Activated B cell treated with CpG ODN at 0.5 μM for 24 hours (primary cell): ENCODE results near the gene ZNF862. TPM values are rescaled to one million over a fixed set of nuclear protein-coding genes. Genes with fewer than 3 reads are reported as not detected.

Experiments
- ATAC-seq: fragments of 200-7000 bp; cut with Tn5 transposase; one replicate; pipeline ENCODE4 v1.10.0; 2021; ENCODE audit warnings: low read depth, mild to moderate bottlenecking, moderate library complexity
- CTCF ChIA-PET: fragments of 350-600 bp; sonication (Branson Sonifier 250); formaldehyde crosslinking; loops from one replicate; lab custom pipeline; 2021; ENCODE audit warnings: antibody characterized with exemption; lab: Charles Lee
- POLR2A ChIA-PET: fragments of 350-600 bp; sonication (Branson Sonifier 250); formaldehyde crosslinking; loops from one replicate; lab custom pipeline; 2021; ENCODE audit warnings: antibody characterized with exemption; lab: Charles Lee
- DNase-seq: peaks from one replicate; pipeline ENCODE4 v3.0.0; 2022
- H3K27ac Mint-ChIP-seq: one replicate; pipeline ENCODE4 v1.8.0; 2020; ENCODE audit warnings: mixed read lengths
- H3K27me3 Mint-ChIP-seq: one replicate; pipeline ENCODE4 v1.8.0; 2021; ENCODE audit warnings: mixed read lengths
- H3K36me3 Mint-ChIP-seq: one replicate; pipeline ENCODE4 v1.8.0; 2021; ENCODE audit warnings: low read depth, mixed read lengths
- H3K4me1 Mint-ChIP-seq: one replicate; pipeline ENCODE4 v1.8.0; 2021; ENCODE audit warnings: mixed read lengths
- H3K4me3 Mint-ChIP-seq: one replicate; pipeline ENCODE4 v1.8.0; 2020; ENCODE audit warnings: mild to moderate bottlenecking, mixed read lengths
- H3K9me3 Mint-ChIP-seq: one replicate; pipeline ENCODE4 v1.8.0; 2020; ENCODE audit warnings: mixed read lengths
- intact Hi-C: fragments of 100-400 bp; cut with micrococcal nuclease; formaldehyde crosslinking; loops from one replicate; pipeline ENCODE4 v1.15.1; 2024
- total RNA-seq: library from RNA; stranded (reverse); gene quantifications from 2 replicates; pipeline ENCODE4 v1.2.3, GENCODE V29; 2022
- TF ChIP-seq, protein P1 (sequence below): fragments of 200-600 bp; IDR thresholded peaks from one replicate; pipeline ENCODE4 v1.8.0; 2022; ENCODE audit warnings: antibody characterized with exemption, mild to moderate bottlenecking

Gene ZNF862
- total RNA-seq, 1 donor from 2014 or later: 17.6 TPM

DNA sequence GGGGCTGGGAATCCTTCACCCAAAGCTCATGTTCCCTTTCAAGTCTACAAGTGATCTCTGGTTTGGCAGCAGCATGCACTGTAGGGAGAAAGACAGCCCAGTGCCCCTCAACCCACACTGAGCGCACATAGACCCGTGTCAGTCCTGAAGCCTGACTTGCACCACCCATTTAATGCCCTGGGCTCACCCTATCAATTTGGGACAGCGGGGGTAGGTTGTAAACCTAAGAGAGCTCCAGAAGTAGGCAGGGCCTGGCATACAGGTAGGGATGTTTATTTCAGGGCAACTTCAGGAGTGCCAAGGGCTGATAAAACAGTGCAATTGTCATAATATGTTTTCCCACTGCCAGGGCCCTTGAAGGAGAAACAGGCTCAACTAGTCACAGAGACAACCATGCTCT, 32.1 kb downstream of the ZNF862 start:
- ChIA-PET POLR2A (interaction anchor here (0.8 kb wide), 1 partner anchor 46 kb away, joined by 3 read pairs; no protein-coding TSS in a partner anchor), CTCF (no interaction called here)
- Mint-ChIP-seq H3K27ac (no peak overlapping the region), H3K36me3 (no peaks in the 10 kb centered on the region), H3K4me3 (no peak overlapping the region), H3K27me3 (no peaks in the 10 kb centered on the region), H3K4me1 (peaks cover 42% of the 10 kb centered on the region), H3K9me3 (no peaks in the 10 kb centered on the region)
- intact Hi-C loops: loop anchor here (5.0 to 10.0 kb wide), 3 partner anchors 445 to 1365 kb away; partner anchors contain the start of gene CHPF2
- DNase-seq (no peak), ATAC-seq (no peak)
- TF ChIP-seq, protein P1, sequence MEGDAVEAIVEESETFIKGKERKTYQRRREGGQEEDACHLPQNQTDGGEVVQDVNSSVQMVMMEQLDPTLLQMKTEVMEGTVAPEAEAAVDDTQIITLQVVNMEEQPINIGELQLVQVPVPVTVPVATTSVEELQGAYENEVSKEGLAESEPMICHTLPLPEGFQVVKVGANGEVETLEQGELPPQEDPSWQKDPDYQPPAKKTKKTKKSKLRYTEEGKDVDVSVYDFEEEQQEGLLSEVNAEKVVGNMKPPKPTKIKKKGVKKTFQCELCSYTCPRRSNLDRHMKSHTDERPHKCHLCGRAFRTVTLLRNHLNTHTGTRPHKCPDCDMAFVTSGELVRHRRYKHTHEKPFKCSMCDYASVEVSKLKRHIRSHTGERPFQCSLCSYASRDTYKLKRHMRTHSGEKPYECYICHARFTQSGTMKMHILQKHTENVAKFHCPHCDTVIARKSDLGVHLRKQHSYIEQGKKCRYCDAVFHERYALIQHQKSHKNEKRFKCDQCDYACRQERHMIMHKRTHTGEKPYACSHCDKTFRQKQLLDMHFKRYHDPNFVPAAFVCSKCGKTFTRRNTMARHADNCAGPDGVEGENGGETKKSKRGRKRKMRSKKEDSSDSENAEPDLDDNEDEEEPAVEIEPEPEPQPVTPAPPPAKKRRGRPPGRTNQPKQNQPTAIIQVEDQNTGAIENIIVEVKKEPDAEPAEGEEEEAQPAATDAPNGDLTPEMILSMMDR: no peak

DNA sequence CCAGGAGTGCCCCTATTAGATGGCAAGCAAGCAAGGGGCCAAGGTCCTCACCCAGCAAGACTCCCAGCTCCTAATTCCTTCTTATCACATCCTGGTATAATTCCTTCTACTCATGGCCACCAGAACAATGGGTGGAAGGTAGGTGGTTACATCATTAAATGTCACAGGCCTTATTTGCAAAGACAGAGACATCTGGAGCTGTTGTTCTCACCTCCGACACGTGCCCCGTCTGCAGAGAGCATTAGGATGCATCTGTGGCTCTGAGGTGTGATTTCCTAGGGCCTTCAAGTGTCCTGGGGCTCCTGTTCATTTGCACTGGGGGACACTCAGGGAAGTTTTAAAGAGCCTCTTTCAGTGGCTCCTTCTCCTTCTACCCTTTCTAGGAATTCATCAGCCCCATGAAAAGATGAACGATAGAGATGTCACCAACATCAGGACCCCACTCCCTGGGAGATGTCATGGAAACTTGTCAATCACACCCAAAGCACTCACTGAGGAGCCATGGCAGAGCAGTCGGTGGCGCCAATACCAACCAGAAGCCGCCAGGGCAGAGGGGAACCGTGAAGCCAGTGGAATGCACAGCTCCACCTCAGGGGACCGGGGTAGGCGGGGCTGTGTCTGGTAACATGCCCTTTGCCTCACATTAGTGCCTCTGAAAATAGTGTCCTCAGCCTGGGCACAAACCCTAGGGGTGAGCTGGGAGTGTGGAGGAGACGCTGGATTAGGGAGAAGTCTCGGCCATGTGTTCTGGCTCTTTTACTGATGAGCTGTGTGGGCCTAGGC, 32.7 kb downstream of the ZNF862 start:
- ATAC-seq (no peak), DNase-seq (no peak)
- Mint-ChIP-seq H3K9me3 (no peaks in the 10 kb centered on the region), H3K4me3 (no peak overlapping the region), H3K27ac (no peak overlapping the region), H3K36me3 (peaks cover 2% of the 10 kb centered on the region), H3K27me3 (no peaks in the 10 kb centered on the region), H3K4me1 (peaks cover 45% of the 10 kb centered on the region)
- TF ChIP-seq, protein P1: no peak
- POLR2A ChIA-PET: interaction anchor here (0.7 to 0.8 kb wide), 2 partner anchors 24 to 46 kb away, joined by 3 to 5 read pairs; no protein-coding TSS in a partner anchor
- intact Hi-C loops: loop anchor here (5.0 to 10.0 kb wide), 3 partner anchors 446 to 1364 kb away; partner anchors contain the start of gene CHPF2
- CTCF ChIA-PET: interaction anchor here (1.0 to 1.2 kb wide), 2 partner anchors 12 to 24 kb away, joined by 3 to 4 read pairs; no protein-coding TSS in a partner anchor

GRCh38 chr7:149871576-149871975, 33.4 kb downstream of the ZNF862 start:
- ChIA-PET CTCF (interaction anchor here (1.0 to 1.2 kb wide), 2 partner anchors 12 to 25 kb away, joined by 3 to 4 read pairs; no protein-coding TSS in a partner anchor), POLR2A (interaction anchor here (0.7 to 1.2 kb wide), 2 partner anchors 25 to 34 kb away, joined by 3 to 5 read pairs; partner anchors contain the start of gene ZNF862)
- H3K4me3 Mint-ChIP-seq: no peak overlapping the region
- H3K9me3 Mint-ChIP-seq: no peaks in the 10 kb centered on the region
- ATAC-seq: no peak
- intact Hi-C loops: loop anchor here (5.0 to 10.0 kb wide), 3 partner anchors 447 to 1363 kb away; partner anchors contain the start of gene CHPF2
- no peak for DNase-seq
- H3K36me3 Mint-ChIP-seq: peaks cover 2% of the 10 kb centered on the region
- TF ChIP-seq, protein P1: no peak
- H3K4me1 Mint-ChIP-seq: peaks cover 42% of the 10 kb centered on the region
- no peak overlapping the region for H3K27ac Mint-ChIP-seq
- no peaks in the 10 kb centered on the region for H3K27me3 Mint-ChIP-seq

- Mint-ChIP-seq H3K27me3 (no peaks in the 10 kb centered on the region), H3K4me1 (peaks cover 42% of the 10 kb centered on the region), H3K4me3 (peak overlapping the region; percentile 86), H3K9me3 (no peaks in the 10 kb centered on the region), H3K36me3 (peaks cover 5% of the 10 kb centered on the region), H3K27ac (no peak overlapping the region)
- DNase-seq (no peak), ATAC-seq (no peak)
- POLR2A ChIA-PET: interaction anchor here (1.2 kb wide), 1 partner anchor 35 kb away, joined by 3 read pairs; the partner anchor contains the start of gene ZNF862
- intact Hi-C loops: loop anchor here (1.0 to 10.0 kb wide), 7 partner anchors 26 to 1362 kb away; partner anchors contain the start of genes CHPF2 and ZNF862
- TF ChIP-seq, protein P1: no peak
- CTCF ChIA-PET: interaction anchor here (1.2 kb wide), 1 partner anchor 11 kb away, joined by 4 read pairs; no protein-coding TSS in a partner anchor
These were observed 34.4 kb downstream of the ZNF862 start for GRCh38 chr7:149872419-149873073.
